GM12878 (cell line): ENCODE measurements around the gene LRRC56. TPM values are rescaled to one million over a fixed set of nuclear protein-coding genes. Genes with fewer than 3 reads are reported as not detected.

Experiments used
- BMI1 ChIP-seq: fragments of 450-650 bp; IDR thresholded peaks from 2 replicates; pipeline ENCODE4 v1.6.1; 2016; ENCODE audit warnings: mild to moderate bottlenecking, moderate library complexity, borderline replicate concordance
- BRCA1 ChIP-seq: IDR thresholded peaks from 2 replicates; pipeline ENCODE4 v1.6.1; 2011; ENCODE audit warnings: low read depth, low read length, improper control_type of control experiment
- CBX3 ChIP-seq: fragments of 200-600 bp; sonication (generic); IDR thresholded peaks from 2 replicates; pipeline ENCODE4 v1.6.1; 2016; ENCODE audit warnings: low read depth, borderline replicate concordance
- CHD1 ChIP-seq: IDR thresholded peaks from 2 replicates; pipeline ENCODE4 v1.6.1; 2012; ENCODE audit warnings: low read depth, low read length, improper control_type of control experiment
- CUX1 ChIP-seq: IDR thresholded peaks from 2 replicates; pipeline ENCODE4 v1.6.1; 2012; ENCODE audit warnings: improper control_type of control experiment, low read depth, low read length; ENCODE audit not compliant: insufficient replicate concordance
- HDAC2 ChIP-seq: fragments of 200-600 bp; sonication (generic); IDR thresholded peaks from 2 replicates; pipeline ENCODE4 v1.6.1; 2017
- HSF1 ChIP-seq: fragments of 150-350 bp; IDR thresholded peaks from 2 replicates; pipeline ENCODE4 v1.6.1; 2014; ENCODE audit warnings: mild to moderate bottlenecking, low read depth, low read length
- MTA3 ChIP-seq: IDR thresholded peaks from 2 replicates; pipeline ENCODE4 v1.6.1; 2012; ENCODE audit warnings: low read length, inconsistent platforms, borderline replicate concordance
- NR2C1 ChIP-seq: fragments of 450-650 bp; IDR thresholded peaks from 2 replicates; pipeline ENCODE4 v1.6.1; 2017; ENCODE audit warnings: antibody characterized with exemption, mild to moderate bottlenecking, moderate library complexity
- PAX5 ChIP-seq: IDR thresholded peaks from 2 replicates; pipeline ENCODE4 v1.6.1; 2011; ENCODE audit warnings: low read depth, low read length, borderline replicate concordance
- POLR2AphosphoS2 ChIP-seq: IDR thresholded peaks from 2 replicates; pipeline ENCODE4 v1.6.1; 2011; ENCODE audit warnings: low read depth, mild to moderate bottlenecking, low read length, improper control_type of control experiment, moderate library complexity
- POLR2AphosphoS5 ChIP-seq: IDR thresholded peaks from 2 replicates; pipeline ENCODE4 v1.6.1; 2011; ENCODE audit warnings: mild to moderate bottlenecking, low read length, inconsistent platforms
- RELA ChIP-seq: fragments of 450-650 bp; IDR thresholded peaks from 2 replicates; pipeline ENCODE4 v1.8.0; 2014; ENCODE audit warnings: borderline replicate concordance; ENCODE audit not compliant: partially characterized antibody
- RELB ChIP-seq: fragments of 450-650 bp; IDR thresholded peaks from 2 replicates; pipeline ENCODE4 v1.6.1; 2017; ENCODE audit warnings: low read depth, mild to moderate bottlenecking, moderate library complexity
- RUNX3 ChIP-seq: IDR thresholded peaks from 2 replicates; pipeline ENCODE4 v1.6.1; 2012; ENCODE audit warnings: low read length, inconsistent platforms
- SMAD1 ChIP-seq: fragments of 450-650 bp; IDR thresholded peaks from 2 replicates; pipeline ENCODE4 v1.6.1; 2018; ENCODE audit warnings: mild to moderate bottlenecking, low read depth; ENCODE audit not compliant: partially characterized antibody
- SMAD5 ChIP-seq: IDR thresholded peaks from 2 replicates; pipeline ENCODE4 v1.6.1; 2016; ENCODE audit warnings: antibody characterized with exemption, low read depth
- SREBF2 ChIP-seq: IDR thresholded peaks from 2 replicates; pipeline ENCODE4 v1.6.1; 2012; ENCODE audit warnings: mild to moderate bottlenecking, low read length
- TARDBP ChIP-seq: IDR thresholded peaks from 2 replicates; pipeline ENCODE4 v1.6.1; 2016; ENCODE audit warnings: borderline replicate concordance
- WRNIP1 ChIP-seq: IDR thresholded peaks from 2 replicates; pipeline ENCODE4 v1.6.1; 2011; ENCODE audit warnings: low read depth, low read length, improper control_type of control experiment, borderline replicate concordance
- ZNF207 ChIP-seq: fragments of 450-650 bp; IDR thresholded peaks from 2 replicates; pipeline ENCODE4 v1.6.1; 2014; ENCODE audit warnings: antibody characterized with exemption, mild to moderate bottlenecking, borderline replicate concordance
- polyA plus RNA-seq, 11 experiments: library from polyadenylated mRNA; depleted of rRNA in 4 of 11; unstranded in 6 of 11; stranded (reverse) in 5 of 11; fragments of >200 nt; fragmentation: Nextera tagmentation in 4 of 11; fragmentation: Illumina TruSeq in 1 of 11; extraction: Ambion mirVana in 4 of 11; extraction: Trizol in 1 of 11; gene quantifications; 1 replicate in 1 of 11; 2 replicates in 10 of 11; pipeline versions ENCODE4 v1.2.1 to v1.2.3, GENCODE V29; 2011 to 2016; ENCODE audit warnings: inconsistent platforms in 2 of 11, missing spikeins in 2 of 11, low read depth in 1 of 11
- total RNA-seq, 4 experiments: library from RNA; depleted of rRNA in 3 of 4; stranded (reverse); fragments of >200 nt in 3 of 4; fragmentation: Illumina TruSeq in 1 of 4; extraction: Trizol in 1 of 4; gene quantifications; 2 replicates each; pipeline versions ENCODE4 v1.2.1 to v1.2.3, GENCODE V29; 2013 to 2021
- TF ChIP-seq, protein P1 (sequence below): IDR thresholded peaks from 2 replicates; pipeline ENCODE4 v1.6.1; 2012; ENCODE audit warnings: low read depth, low read length, improper control_type of control experiment

Gene LRRC56
- total and polyA plus RNA-seq, 10 of the 15 experiments (the other 5 are each of a cell fraction or from before 2014, with no cell fraction given) = 0.02 to 1.9 (median 0.75) TPM; not detected in 1

DNA sequence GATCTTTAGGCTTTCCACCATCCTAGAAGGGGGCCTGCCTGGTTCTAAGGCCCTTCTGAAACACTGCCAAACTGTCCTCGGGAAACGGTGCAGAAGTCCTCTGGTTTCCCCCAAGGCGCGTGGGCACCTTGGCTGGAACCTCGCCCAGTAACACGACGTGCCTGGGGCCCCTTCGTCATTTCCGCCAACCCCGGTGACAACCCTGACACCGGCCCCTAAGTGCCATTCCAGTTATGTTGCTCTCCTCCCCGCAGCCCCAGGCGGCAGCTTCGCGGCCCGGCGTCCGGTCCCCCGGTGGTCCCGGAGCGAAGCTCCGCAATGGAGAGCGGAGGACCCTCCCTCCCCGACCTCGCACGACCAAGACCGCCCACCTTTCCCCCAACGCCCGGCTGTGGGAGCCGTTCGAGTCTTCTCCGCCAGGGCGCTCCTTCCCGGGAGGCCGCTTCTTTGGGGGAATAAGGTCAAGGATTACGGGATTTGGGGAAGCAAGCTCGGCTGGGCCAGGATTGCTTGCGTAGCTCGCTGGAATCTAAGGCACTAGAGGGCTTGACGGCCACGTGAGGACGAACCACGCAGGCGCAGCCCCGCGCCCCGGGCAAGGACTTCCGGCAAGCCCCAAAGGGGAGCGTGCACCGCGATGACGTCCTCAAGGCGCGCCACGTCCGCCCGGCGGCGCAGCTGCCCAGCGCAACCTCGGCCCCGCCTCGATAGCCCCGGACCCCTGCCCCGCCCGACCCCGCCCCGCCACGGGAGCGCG, 30.9 kb upstream of the LRRC56 start (continued):
- TF ChIP-seq CUX1 (no peak), HDAC2 (no peak), CHD1 (0 out of 2 replicates have a peak, but pooled peaks have one; percentile 64), NR2C1 (peak; percentile 68), BRCA1 (no peak), WRNIP1 (no peak), SMAD1 (peak; percentile 87), POLR2AphosphoS2 (peak; percentile 52; the same call in 1 of the 2 replicates), POLR2AphosphoS5 (peak; percentile 93), SMAD5 (peak; percentile 74; the same call in 1 of the 2 replicates), RELB (peak; percentile 81), RELA (peak; percentile 20), PAX5 (peak; percentile 30; the same call in 1 of the 2 replicates), BMI1 (no peak), TARDBP (no peak), SREBF2 (no peak), HSF1 (no peak), MTA3 (no peak), RUNX3 (peak; percentile 18), CBX3 (no peak), ZNF207 (no peak; the same call in 1 of the 2 replicates)
- TF ChIP-seq, protein P1, sequence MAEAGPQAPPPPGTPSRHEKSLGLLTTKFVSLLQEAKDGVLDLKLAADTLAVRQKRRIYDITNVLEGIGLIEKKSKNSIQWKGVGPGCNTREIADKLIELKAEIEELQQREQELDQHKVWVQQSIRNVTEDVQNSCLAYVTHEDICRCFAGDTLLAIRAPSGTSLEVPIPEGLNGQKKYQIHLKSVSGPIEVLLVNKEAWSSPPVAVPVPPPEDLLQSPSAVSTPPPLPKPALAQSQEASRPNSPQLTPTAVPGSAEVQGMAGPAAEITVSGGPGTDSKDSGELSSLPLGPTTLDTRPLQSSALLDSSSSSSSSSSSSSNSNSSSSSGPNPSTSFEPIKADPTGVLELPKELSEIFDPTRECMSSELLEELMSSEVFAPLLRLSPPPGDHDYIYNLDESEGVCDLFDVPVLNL = no peak
